ENCODE data around the gene STX10. TPM values are rescaled to one million over a fixed set of nuclear protein-coding genes. Genes with fewer than 3 reads are reported as not detected.

The STX10 gene
- total and polyA plus RNA-seq, 9 of the 15 experiments (the other 6 are each of a cell fraction or from before 2014, with no cell fraction given), result 0.51 to 66.3 (median 31.0) TPM

GRCh38 chr19:13152974-13153568, 2.9 kb upstream of the STX10 start (continued):
- TF ChIP-seq ARHGAP35 (IDR thresholded peaks at IDR 0.05; ENCODE audit: partially characterized antibody) (peak; percentile 62), HINFP (tag; conservative IDR thresholded peaks at IDR 0.05; ENCODE audit: low read depth) (no peak), ZBTB5 (IDR thresholded peaks at IDR 0.05) (no peak), BCL6 (CRISPR knock-in tag; IDR thresholded peaks at IDR 0.05) (no peak), ZNF41 (CRISPR knock-in tag; conservative IDR thresholded peaks at IDR 0.05) (no peak), ZNF217 (CRISPR knock-in tag; IDR thresholded peaks at IDR 0.05) (0 out of 2 replicates have a peak, but pooled peaks have one; percentile 22), NCOA4 (IDR thresholded peaks at IDR 0.05; ENCODE audit: partially characterized antibody) (no peak), ID3 (CRISPR knock-in tag; IDR thresholded peaks at IDR 0.05) (no peak), ID3 (tag; IDR thresholded peaks at IDR 0.05) (no peak), NR4A1 (CRISPR knock-in tag; IDR thresholded peaks at IDR 0.05) (no peak), NR4A1 (tag; IDR thresholded peaks at IDR 0.05) (0 out of 2 replicates have a peak, but pooled peaks have one; percentile 72), RBM14 (IDR thresholded peaks at IDR 0.05; ENCODE audit: borderline replicate concordance, insufficient read depth, low read depth, low read length) (peak; percentile 98; the same call in 1 of the 2 replicates), RNF2 (IDR thresholded peaks at IDR 0.05) (peak; percentile 96), RFX7 (CRISPR knock-in tag; IDR thresholded peaks at IDR 0.05) (no peak), SMAD2 (IDR thresholded peaks at IDR 0.05; ENCODE audit: low read depth, low read length) (no peak), NFATC3 (IDR thresholded peaks at IDR 0.05) (no peak), ZNF395 (CRISPR knock-in tag; IDR thresholded peaks at IDR 0.05) (no peak), ERF (CRISPR knock-in tag; IDR thresholded peaks at IDR 0.05) (no peak; the same call in 1 of the 2 replicates), ZBTB7A (IDR thresholded peaks at IDR 0.05; ENCODE audit: borderline replicate concordance, control insufficient read depth, low read depth, low read length) (peak; percentile 45; the same call in 1 of the 2 replicates), CBX1 (IDR thresholded peaks at IDR 0.05; ENCODE audit: low read depth) (peak; percentile 98), ZNF444 (CRISPR knock-in tag; IDR thresholded peaks at IDR 0.05) (no peak), ELF1 (tag; IDR thresholded peaks at IDR 0.05) (0 out of 2 replicates have a peak, but pooled peaks have one; percentile 23), NFIX (CRISPR knock-in tag; IDR thresholded peaks at IDR 0.05; ENCODE audit: low read depth) (no peak), ELK3 (CRISPR knock-in tag; IDR thresholded peaks at IDR 0.05) (no peak)

Measured in K562 (cell line).